Measurements from ENCODE around the gene TSPAN13. TPM values are rescaled to one million over a fixed set of nuclear protein-coding genes. Genes with fewer than 3 reads are reported as not detected.

The TSPAN13 gene
- total and polyA plus RNA-seq, 10 donors, result 30.1 to 53.0 (median 46.9) TPM

DNA sequence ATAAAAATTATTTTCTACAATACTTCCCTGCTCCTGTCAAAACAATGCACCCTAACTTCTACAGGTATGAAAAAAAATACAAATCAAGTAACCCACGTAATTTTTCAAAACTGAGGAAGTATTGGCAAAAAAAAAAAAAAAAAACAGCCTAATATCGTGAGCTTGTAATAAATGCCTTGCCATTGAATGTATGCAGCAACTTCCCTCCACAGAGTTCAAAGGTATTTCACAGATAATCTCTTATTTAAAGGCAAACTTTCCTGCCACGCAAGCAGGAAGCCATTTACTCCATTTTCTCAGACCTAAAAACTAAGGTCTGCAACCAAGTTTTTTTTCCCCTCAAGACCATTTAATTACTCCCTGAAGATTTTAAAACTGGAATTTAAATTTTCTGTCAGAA is 51.9 kb downstream of the TSPAN13 start:
- Histone ChIP-seq H3K27me3 (replicated peaks in 1 of 7) (no peaks in the 10 kb centered on the region), H3K27ac (no peak overlapping the region), H3K4me3 (no peak overlapping the region), H3K36me3 (no peaks in the 10 kb centered on the region), H3K4me1 (no peaks in the 10 kb centered on the region), H3K9me3 (no peaks in the 10 kb centered on the region)
- 60 to 84% (median 72%) methylated on average over 3 of the region's 3 CpGs for WGBS, 5 donors
- DNase-seq, result no peak
- intact Hi-C loops (cut with DNase I; ENCODE audit: low total_unique reads), result loop anchor here (10.0 kb wide), 1 partner anchor 109 kb away; no protein-coding TSS in a partner anchor
- TF ChIP-seq POLR2A (IDR thresholded peaks at IDR 0.05) (no peak), POLR2AphosphoS5 (IDR thresholded peaks at IDR 0.05) (no peak)
- TF ChIP-seq, protein P1, sequence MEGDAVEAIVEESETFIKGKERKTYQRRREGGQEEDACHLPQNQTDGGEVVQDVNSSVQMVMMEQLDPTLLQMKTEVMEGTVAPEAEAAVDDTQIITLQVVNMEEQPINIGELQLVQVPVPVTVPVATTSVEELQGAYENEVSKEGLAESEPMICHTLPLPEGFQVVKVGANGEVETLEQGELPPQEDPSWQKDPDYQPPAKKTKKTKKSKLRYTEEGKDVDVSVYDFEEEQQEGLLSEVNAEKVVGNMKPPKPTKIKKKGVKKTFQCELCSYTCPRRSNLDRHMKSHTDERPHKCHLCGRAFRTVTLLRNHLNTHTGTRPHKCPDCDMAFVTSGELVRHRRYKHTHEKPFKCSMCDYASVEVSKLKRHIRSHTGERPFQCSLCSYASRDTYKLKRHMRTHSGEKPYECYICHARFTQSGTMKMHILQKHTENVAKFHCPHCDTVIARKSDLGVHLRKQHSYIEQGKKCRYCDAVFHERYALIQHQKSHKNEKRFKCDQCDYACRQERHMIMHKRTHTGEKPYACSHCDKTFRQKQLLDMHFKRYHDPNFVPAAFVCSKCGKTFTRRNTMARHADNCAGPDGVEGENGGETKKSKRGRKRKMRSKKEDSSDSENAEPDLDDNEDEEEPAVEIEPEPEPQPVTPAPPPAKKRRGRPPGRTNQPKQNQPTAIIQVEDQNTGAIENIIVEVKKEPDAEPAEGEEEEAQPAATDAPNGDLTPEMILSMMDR (IDR thresholded peaks at IDR 0.05 in 8 of 11, conservative IDR thresholded peaks at IDR 0.05 in 3 of 11), result no peak

DNA sequence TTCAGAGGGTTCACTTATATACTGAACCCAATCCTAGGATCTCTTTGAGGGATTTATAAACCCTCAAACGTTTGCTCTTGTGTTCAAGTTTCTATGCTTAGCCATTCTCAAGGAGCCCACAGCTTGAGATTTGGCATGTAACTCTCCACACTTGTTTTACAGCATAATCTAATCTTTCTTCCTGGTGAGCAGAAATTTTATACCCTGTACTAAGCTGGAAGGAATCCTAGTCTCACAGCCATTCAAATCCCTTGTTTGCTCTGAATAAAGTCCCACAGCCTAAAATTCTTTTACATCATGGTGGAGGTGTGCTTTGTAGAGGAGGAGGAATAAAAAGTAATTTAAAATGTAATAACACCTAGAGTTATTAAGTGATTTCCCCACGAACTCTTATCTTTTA is 56.6 kb downstream of the TSPAN13 start:
- H3K27ac ChIP-seq, result no peak overlapping the region
- H3K9me3 ChIP-seq, result no peaks in the 10 kb centered on the region
- 62 to 82% (median 75%) methylated on average over 2 of the region's 2 CpGs for WGBS, 5 donors
- intact Hi-C loops (cut with DNase I; ENCODE audit: low total_unique reads), result no loop called here
- H3K36me3 ChIP-seq, result no peaks in the 10 kb centered on the region
- H3K4me1 ChIP-seq, result no peaks in the 10 kb centered on the region
- H3K27me3 ChIP-seq (replicated peaks in 1 of 7), result peaks cover 0 to 4% (median 0%) of the 10 kb centered on the region in 7 donors
- TF ChIP-seq, protein P1 (IDR thresholded peaks at IDR 0.05 in 8 of 11, conservative IDR thresholded peaks at IDR 0.05 in 3 of 11), result no peak
- TF ChIP-seq POLR2AphosphoS5 (IDR thresholded peaks at IDR 0.05), result no peak
- TF ChIP-seq POLR2A (IDR thresholded peaks at IDR 0.05), result no peak
- no peak overlapping the region for H3K4me3 ChIP-seq
- DNase-seq, result no peak

DNA sequence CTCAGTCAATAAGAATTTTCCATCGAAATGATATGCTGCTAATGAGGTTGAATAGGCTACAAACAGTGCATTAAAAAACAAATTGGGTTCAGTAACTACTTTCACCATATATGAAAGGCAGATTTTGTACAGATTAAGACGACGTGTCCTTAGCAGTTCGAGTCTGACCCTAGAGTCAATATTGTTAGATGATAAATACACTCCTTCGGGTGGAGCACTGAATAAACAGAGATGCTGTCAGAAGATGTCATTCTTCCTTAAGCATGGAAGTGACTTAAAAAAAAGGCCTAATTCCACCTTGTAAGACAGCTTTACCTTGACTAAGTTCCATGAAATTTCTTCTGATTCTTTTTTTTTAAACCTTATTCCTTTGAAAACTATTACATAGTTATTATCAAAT is 57.0 kb downstream of the TSPAN13 start:
- H3K4me1 ChIP-seq, result no peaks in the 10 kb centered on the region
- no peak overlapping the region for H3K4me3 ChIP-seq
- intact Hi-C loops (cut with DNase I; ENCODE audit: low total_unique reads), result no loop called here
- H3K36me3 ChIP-seq, result no peaks in the 10 kb centered on the region
- DNase-seq, result no peak
- H3K27me3 ChIP-seq (replicated peaks in 1 of 7), result peaks cover 0 to 4% (median 0%) of the 10 kb centered on the region in 7 donors
- H3K27ac ChIP-seq, result no peak overlapping the region
- 85 to 92% (median 87%) methylated on average over 5 of the region's 5 CpGs for WGBS, 5 donors
- TF ChIP-seq, protein P1 (IDR thresholded peaks at IDR 0.05 in 8 of 11, conservative IDR thresholded peaks at IDR 0.05 in 3 of 11), result no peak
- no peak for TF ChIP-seq POLR2A (IDR thresholded peaks at IDR 0.05)
- no peak for TF ChIP-seq POLR2AphosphoS5 (IDR thresholded peaks at IDR 0.05)
- no peaks in the 10 kb centered on the region for H3K9me3 ChIP-seq

DNA sequence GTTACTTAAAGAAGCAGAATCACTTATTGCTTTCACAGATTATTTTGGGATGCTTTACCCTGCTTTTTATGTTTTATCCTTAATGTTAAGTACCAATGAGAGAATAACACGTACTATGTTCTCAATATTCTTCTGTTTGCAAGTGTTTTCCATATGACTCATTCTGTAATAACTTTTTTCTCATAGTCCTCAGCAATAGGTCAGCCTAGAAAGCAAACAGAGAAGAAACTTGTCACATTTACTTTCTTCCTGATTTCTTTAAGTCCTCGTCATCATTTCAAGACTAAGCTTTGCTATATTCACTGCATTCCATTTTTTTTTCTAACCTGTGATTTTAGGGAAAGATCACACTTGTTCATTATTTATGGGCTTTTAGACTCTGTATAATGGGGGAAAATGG is 58.0 kb downstream of the TSPAN13 start:
- H3K27me3 ChIP-seq (replicated peaks in 1 of 7), result peaks cover 0 to 4% (median 0%) of the 10 kb centered on the region in 7 donors
- intact Hi-C loops (cut with DNase I; ENCODE audit: low total_unique reads), result no loop called here

More for the DNA sequence above, 58.0 kb downstream of the TSPAN13 start:
- Histone ChIP-seq H3K4me1 (peaks cover 0 to 6% (median 0%) of the 10 kb centered on the region in 6 donors), H3K36me3 (no peaks in the 10 kb centered on the region), H3K27ac (no peak overlapping the region), H3K4me3 (no peak overlapping the region), H3K9me3 (no peaks in the 10 kb centered on the region)
- no peak for TF ChIP-seq POLR2A (IDR thresholded peaks at IDR 0.05)
- TF ChIP-seq, protein P1 (IDR thresholded peaks at IDR 0.05 in 8 of 11, conservative IDR thresholded peaks at IDR 0.05 in 3 of 11), result no peak
- no peak for TF ChIP-seq POLR2AphosphoS5 (IDR thresholded peaks at IDR 0.05)
- WGBS, 5 donors, result 62 to 76% (median 70%) methylated on average over 2 of the region's 2 CpGs
- DNase-seq, result no peak
